Measurements from ENCODE around the gene KRT75.

KRT75 gene

DNA sequence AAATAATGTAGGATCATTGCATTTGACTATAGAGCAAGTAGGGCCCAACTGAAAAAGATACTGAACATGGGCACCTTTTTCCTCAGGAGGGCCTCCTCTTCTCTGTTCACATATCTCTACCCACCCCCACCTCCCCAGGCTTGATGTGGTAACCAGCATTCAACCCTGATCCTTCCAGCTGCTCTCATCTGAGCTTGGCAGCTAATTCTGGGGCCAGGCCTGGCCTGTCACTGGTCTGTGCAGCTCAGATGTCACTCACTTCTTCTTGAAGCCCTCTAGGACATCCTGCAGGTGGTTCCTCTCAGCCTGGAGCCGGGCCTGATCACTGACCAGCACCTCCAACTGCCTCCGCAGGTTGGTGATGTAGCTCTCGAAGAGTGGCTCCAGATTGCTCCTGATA lies 50.8 kb downstream of the KRT75 start:
- TF ChIP-seq, protein P1, sequence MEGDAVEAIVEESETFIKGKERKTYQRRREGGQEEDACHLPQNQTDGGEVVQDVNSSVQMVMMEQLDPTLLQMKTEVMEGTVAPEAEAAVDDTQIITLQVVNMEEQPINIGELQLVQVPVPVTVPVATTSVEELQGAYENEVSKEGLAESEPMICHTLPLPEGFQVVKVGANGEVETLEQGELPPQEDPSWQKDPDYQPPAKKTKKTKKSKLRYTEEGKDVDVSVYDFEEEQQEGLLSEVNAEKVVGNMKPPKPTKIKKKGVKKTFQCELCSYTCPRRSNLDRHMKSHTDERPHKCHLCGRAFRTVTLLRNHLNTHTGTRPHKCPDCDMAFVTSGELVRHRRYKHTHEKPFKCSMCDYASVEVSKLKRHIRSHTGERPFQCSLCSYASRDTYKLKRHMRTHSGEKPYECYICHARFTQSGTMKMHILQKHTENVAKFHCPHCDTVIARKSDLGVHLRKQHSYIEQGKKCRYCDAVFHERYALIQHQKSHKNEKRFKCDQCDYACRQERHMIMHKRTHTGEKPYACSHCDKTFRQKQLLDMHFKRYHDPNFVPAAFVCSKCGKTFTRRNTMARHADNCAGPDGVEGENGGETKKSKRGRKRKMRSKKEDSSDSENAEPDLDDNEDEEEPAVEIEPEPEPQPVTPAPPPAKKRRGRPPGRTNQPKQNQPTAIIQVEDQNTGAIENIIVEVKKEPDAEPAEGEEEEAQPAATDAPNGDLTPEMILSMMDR (conservative IDR thresholded peaks at IDR 0.05; ENCODE audit: low read length) = no peak
- H3K4me3 ChIP-seq (ENCODE audit: low read length) = no peak overlapping the region
- no peak for DNase-seq (ENCODE audit: low read depth)

DNA sequence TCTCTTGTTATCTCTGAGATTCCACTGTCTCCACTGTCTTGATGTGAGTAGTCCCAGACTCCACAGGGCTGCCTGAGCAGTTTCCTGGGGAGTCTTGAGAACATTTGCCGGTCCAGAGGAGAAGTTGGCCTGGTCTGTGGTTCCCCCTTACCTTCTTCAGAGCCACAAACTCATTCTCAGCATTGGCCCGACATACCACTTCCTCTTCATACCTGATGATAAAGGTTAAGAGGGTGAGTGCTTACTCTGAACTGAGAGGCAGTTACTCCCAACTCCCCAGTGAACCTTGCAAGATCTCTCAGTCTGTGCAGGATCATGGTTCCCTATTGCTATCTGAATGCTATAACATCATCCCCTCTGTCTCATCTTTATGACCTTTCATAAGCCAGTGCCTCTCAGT lies 51.3 kb downstream of the KRT75 start:
- DNase-seq (ENCODE audit: low read depth) = no peak
- TF ChIP-seq, protein P1 (conservative IDR thresholded peaks at IDR 0.05; ENCODE audit: low read length) = no peak
- no peak overlapping the region for H3K4me3 ChIP-seq (ENCODE audit: low read length)

DNA sequence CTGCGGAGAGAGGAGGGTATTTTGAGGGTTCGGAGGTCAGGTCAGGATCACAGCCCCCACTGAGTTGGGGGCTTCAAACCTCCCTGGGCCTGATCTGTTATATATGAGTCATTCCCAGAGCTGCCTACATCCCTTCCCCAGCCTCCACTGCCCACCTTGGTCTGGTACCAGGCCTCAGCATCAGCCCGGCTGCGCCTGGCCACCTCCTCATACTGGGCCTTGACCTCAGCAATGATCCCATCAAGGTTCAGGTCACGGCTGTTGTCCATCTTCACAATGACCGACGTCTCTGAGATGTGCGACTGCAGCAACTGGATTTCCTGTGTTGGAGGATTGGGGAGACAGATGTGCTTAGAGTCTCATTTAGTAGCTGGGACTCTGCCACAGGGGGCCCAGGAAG lies 53.0 kb downstream of the KRT75 start:
- no peak for DNase-seq (ENCODE audit: low read depth)
- TF ChIP-seq, protein P1 (conservative IDR thresholded peaks at IDR 0.05; ENCODE audit: low read length) = no peak
- H3K4me3 ChIP-seq (ENCODE audit: low read length) = no peak overlapping the region

DNA sequence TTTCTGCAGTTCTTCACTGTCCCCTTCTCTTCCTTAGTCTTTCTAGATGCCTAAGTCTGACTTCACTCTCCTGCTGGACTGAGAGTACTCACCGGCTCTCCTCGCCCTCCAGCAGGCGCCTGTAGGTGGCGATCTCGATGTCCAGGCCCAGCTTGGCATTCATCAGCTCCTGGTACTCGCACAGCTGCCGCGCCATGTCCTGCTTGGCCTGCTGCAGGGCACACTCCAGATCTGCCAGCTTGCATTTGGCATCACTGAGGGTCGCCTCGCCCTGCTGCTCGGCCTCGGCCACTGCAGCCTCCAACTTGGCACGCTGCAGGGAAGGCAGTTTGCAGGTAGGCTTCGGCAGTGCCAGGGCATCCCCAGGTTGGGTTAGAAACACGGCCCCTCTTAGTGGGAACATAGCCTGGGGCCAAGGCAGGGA lies 53.9 kb downstream of the KRT75 start:
- TF ChIP-seq, protein P1 (conservative IDR thresholded peaks at IDR 0.05; ENCODE audit: low read length) = peak; percentile 65
- peak; percentile 27 for DNase-seq (ENCODE audit: low read depth)
- no peak overlapping the region for H3K4me3 ChIP-seq (ENCODE audit: low read length)

DNA sequence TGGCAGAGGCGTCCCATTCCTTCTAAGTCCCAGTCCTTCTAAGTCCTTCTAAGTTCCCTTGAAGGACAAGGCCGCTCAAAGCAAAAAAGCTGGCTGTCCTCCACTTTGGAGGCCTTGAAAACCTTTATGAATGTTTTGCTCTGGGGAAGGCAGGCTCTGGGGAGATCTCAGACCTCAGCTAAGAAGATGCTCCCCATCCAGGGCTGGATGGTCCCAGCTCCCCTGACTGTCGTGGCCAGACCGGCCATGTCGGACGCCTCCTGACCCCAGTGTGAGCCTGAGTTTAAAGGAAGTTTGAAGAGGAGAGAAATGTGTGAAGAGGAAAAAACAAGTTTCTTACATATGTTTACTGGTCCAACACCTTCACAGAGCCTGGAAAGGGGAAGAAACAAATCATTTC lies 54.6 kb downstream of the KRT75 start:
- H3K4me3 ChIP-seq (ENCODE audit: low read length) = no peak overlapping the region
- no peak for DNase-seq (ENCODE audit: low read depth)
- TF ChIP-seq, protein P1 (conservative IDR thresholded peaks at IDR 0.05; ENCODE audit: low read length) = no peak

DNA sequence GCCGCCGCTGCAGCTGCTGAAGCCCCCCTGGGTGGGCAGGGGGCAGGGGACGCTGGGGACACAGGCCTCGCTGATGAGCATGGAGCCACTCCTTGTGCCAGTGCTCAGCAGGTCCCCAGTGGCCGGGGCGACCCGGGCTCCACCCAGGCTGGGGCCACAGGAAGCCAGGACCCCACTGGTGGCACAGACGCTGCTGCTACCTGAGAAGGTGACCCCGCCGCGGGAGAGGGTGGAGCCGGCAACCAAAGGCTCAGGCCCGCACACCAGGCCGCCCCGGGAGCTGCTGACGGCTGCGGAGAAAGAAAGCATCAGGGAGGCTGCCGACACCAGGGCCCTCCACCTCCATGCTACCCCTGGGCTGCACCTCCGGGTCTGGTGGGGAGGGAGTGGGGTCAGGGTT lies 56.1 kb downstream of the KRT75 start:
- no peak for DNase-seq (ENCODE audit: low read depth)
- H3K4me3 ChIP-seq (ENCODE audit: low read length) = no peak overlapping the region
- TF ChIP-seq, protein P1 (conservative IDR thresholded peaks at IDR 0.05; ENCODE audit: low read length) = no peak

DNA sequence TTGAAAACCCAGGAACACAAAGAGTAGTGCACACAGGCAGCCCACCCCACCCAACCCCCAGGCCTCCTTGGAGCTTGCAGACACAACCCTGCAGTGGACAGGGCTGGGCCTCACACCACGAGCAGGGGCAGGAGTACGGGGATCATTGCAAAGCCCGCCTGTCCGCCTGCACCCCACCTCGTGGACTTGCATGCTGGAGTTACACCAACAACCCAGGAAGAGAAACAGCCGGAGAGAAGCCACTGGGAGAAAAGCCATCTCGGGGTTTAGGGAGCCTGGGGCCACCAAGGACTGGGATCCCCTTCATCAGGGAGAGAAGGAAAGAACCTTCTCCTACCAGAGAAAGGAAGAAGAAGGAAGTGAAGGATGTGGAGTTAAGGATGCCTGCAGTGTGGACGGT lies 56.9 kb downstream of the KRT75 start:
- H3K4me3 ChIP-seq (ENCODE audit: low read length) = no peak overlapping the region
- no peak for DNase-seq (ENCODE audit: low read depth)
- TF ChIP-seq, protein P1 (conservative IDR thresholded peaks at IDR 0.05; ENCODE audit: low read length) = no peak

Measured in AG10803 (cell line).